HCT116 (cell line): ENCODE data around the gene LKAAEAR1. TPM values are rescaled to one million over a fixed set of nuclear protein-coding genes. Genes with fewer than 3 reads are reported as not detected.

Source experiments
- ATAC-seq: fragments of 200-7000 bp; cut with Tn5 transposase; 2 replicates; pipeline ENCODE4 v1.9.1; 2020; ENCODE audit warnings: mild to moderate bottlenecking, moderate library complexity
- BruUV-seq: library from RNA; stranded (reverse); fragments of 400-500 nt; replicated peaks from 2 replicates; lab custom pipeline; 2021; lab: Mats Ljungman, UMichigan
- CTCF ChIA-PET: fragments of 300-600 bp; sonication (Branson Sonifier 250); formaldehyde crosslinking; loops from one replicate; lab custom pipeline; 2021; ENCODE audit warnings: antibody characterized with exemption; lab: Charles Lee
- POLR2A ChIA-PET: fragments of 300-600, 350-600 bp; sonication (Branson Sonifier 250); formaldehyde crosslinking; loops from one replicate; lab custom pipeline; 2021; ENCODE audit warnings: antibody characterized with exemption; lab: Charles Lee
- RAD21 ChIA-PET, 2 experiments: fragments of 300-600 bp; sonication (Branson Sonifier 250); formaldehyde crosslinking; loops; one replicate each; lab custom pipeline; 2023; ENCODE audit warnings: low total read pairs in 2 of 2; ENCODE audit not compliant: uncharacterized antibody in 2 of 2, unreplicated experiment in 2 of 2, low non-redundant PET in 1 of 2; lab: Charles Lee
- DNase-seq: peaks from one replicate; pipeline ENCODE4 v3.0.0-alpha.2; 2010; ENCODE audit warnings: low read depth, low spot score
- H2AFZ ChIP-seq: fragments of 200-600 bp; shearing (Covaris generic), sonication (generic); 2 replicates; pipeline ENCODE4 v1.6.1; 2017; ENCODE audit warnings: low read depth, mixed run types, mixed read lengths, antibody characterized with exemption, low read length; ENCODE audit not compliant: poor library complexity, severe bottlenecking
- H3K27ac ChIP-seq: 2 replicates; pipeline ENCODE4 v1.5.1; 2012; ENCODE audit warnings: low read depth, low read length
- H3K27me3 ChIP-seq: fragments of 200-600 bp; sonication (generic); 2 replicates; pipeline ENCODE4 v1.6.1; 2016; ENCODE audit warnings: mixed run types, low read length, mixed read lengths; ENCODE audit not compliant: insufficient read depth
- H3K36me3 ChIP-seq, 2 experiments: fragments of 200-500 bp in 1 of 2; fragments of 200-600 bp in 1 of 2; sonication (Bioruptor generic) in 1 of 2; sonication (generic) in 1 of 2; 2 replicates each; pipeline versions ENCODE4 v1.5.1 to v1.6.1; 2014 to 2016; ENCODE audit warnings: low read length in 2 of 2, inconsistent platforms in 1 of 2, mixed read lengths in 1 of 2, mixed run types in 1 of 2; ENCODE audit not compliant: insufficient read depth in 2 of 2, control insufficient read depth in 1 of 2
- H3K4me1 ChIP-seq, 2 experiments: fragments of 200-600 bp in 1 of 2; sonication (generic) in 1 of 2; 2 replicates each; pipeline versions ENCODE4 v1.5.1 to v1.6.1; 2012 to 2017; ENCODE audit warnings: low read length in 2 of 2, inconsistent platforms in 1 of 2, mild to moderate bottlenecking in 1 of 2, mixed read lengths in 1 of 2, mixed run types in 1 of 2, moderate library complexity in 1 of 2; ENCODE audit not compliant: insufficient read depth in 2 of 2, control insufficient read depth in 1 of 2
- H3K4me2 ChIP-seq: fragments of 200-600 bp; sonication (generic); 2 replicates; pipeline ENCODE4 v1.6.1; 2017; ENCODE audit warnings: mixed run types, low read length, mixed read lengths
- H3K4me3 ChIP-seq, 2 experiments: fragments of 200-600 bp in 1 of 2; sonication (generic) in 1 of 2; replicated peaks in 1 of 2; 2 replicates each; pipeline ENCODE4 v1.5.1; 2011 to 2016; ENCODE audit warnings: low read length in 2 of 2, control low read depth in 1 of 2, low read depth in 1 of 2, mild to moderate bottlenecking in 1 of 2, mixed read lengths in 1 of 2, mixed run types in 1 of 2
- H3K79me2 ChIP-seq: fragments of 200-600 bp; sonication (generic); 2 replicates; pipeline ENCODE4 v1.6.1; 2017; ENCODE audit warnings: mild to moderate bottlenecking, mixed run types, low read length, moderate library complexity, mixed read lengths; ENCODE audit not compliant: insufficient read depth
- H3K9ac ChIP-seq: fragments of 200-600 bp; sonication (generic); 2 replicates; pipeline ENCODE4 v1.6.1; 2016; ENCODE audit warnings: low read length, mixed read lengths
- H3K9me2 ChIP-seq: fragments of 200-600 bp; sonication (generic), shearing (Covaris generic); 2 replicates; pipeline ENCODE4 v1.6.1; 2017; ENCODE audit warnings: mixed run types, mild to moderate bottlenecking, moderate library complexity; ENCODE audit not compliant: insufficient read depth
- H3K9me3 ChIP-seq, 2 experiments: fragments of 200-500 bp in 1 of 2; fragments of 200-600 bp in 1 of 2; sonication (Bioruptor generic) in 1 of 2; sonication (generic) in 1 of 2; 2 replicates each; pipeline ENCODE4 v1.6.1; 2014 to 2017; ENCODE audit warnings: low read length in 2 of 2, mixed read lengths in 2 of 2, inconsistent platforms in 1 of 2, low read depth in 1 of 2, mild to moderate bottlenecking in 1 of 2, mixed run types in 1 of 2, moderate library complexity in 1 of 2; ENCODE audit not compliant: control insufficient read depth in 1 of 2, insufficient read depth in 1 of 2
- H4K20me1 ChIP-seq: fragments of 200-600 bp; sonication (generic), shearing (Covaris generic); 2 replicates; pipeline ENCODE4 v1.6.1; 2017; ENCODE audit warnings: mixed run types, mild to moderate bottlenecking, moderate library complexity; ENCODE audit not compliant: insufficient read depth
- CBX3 ChIP-seq: IDR thresholded peaks from 2 replicates; pipeline ENCODE4 v1.6.1; 2012; ENCODE audit warnings: low read depth
- CEBPB ChIP-seq: IDR thresholded peaks from 2 replicates; pipeline ENCODE4 v1.6.1; 2012; ENCODE audit warnings: low read depth
- CTCF ChIP-seq, 3 experiments: fragments of 200-600 bp in 1 of 3; sonication (generic) in 1 of 3; IDR thresholded peaks in 2 of 3; conservative IDR thresholded peaks in 1 of 3; 2 replicates each; pipeline ENCODE4 v1.5.1; 2012 to 2017; ENCODE audit warnings: low read depth in 2 of 3, low read length in 2 of 3, antibody characterized with exemption in 1 of 3, borderline replicate concordance in 1 of 3, control low read depth in 1 of 3, mild to moderate bottlenecking in 1 of 3, mixed read lengths in 1 of 3, mixed run types in 1 of 3, moderate library complexity in 1 of 3; ENCODE audit not compliant: insufficient read depth in 1 of 3
- EZH2phosphoT487 ChIP-seq: fragments of 200-600 bp; IDR thresholded peaks from 2 replicates; pipeline ENCODE4 v1.6.1; 2018; ENCODE audit warnings: antibody characterized with exemption, borderline replicate concordance
- MAX ChIP-seq: IDR thresholded peaks from 2 replicates; pipeline ENCODE4 v1.6.1; 2012
- POLR2A ChIP-seq: IDR thresholded peaks from 2 replicates; pipeline ENCODE4 v1.7.0; 2011; ENCODE audit warnings: borderline replicate concordance; ENCODE audit not compliant: insufficient read depth, insufficient read length; ENCODE audit errors: extremely low read depth
- POLR2AphosphoS5 ChIP-seq: IDR thresholded peaks from 2 replicates; pipeline ENCODE4 v1.6.1; 2011; ENCODE audit warnings: mild to moderate bottlenecking, low read depth, low read length, moderate library complexity
- REST ChIP-seq: IDR thresholded peaks from 2 replicates; pipeline ENCODE4 v1.6.1; 2012; ENCODE audit warnings: low read depth
- SIN3A ChIP-seq: IDR thresholded peaks from 2 replicates; pipeline ENCODE4 v1.6.1; 2012; ENCODE audit warnings: low read depth
- TCF7L2 ChIP-seq: IDR thresholded peaks from 2 replicates; pipeline ENCODE4 v1.7.0; 2011; ENCODE audit warnings: borderline replicate concordance, inconsistent platforms; ENCODE audit not compliant: insufficient read depth, insufficient read length; ENCODE audit errors: extremely low read depth
- intact Hi-C: fragments of 100-400 bp; cut with micrococcal nuclease; formaldehyde crosslinking; loops from 2 replicates; pipeline ENCODE4 v1.10.0; 2022
- total RNA-seq: library from RNA; stranded (reverse); gene quantifications from one replicate; pipeline ENCODE4 v1.2.1, GENCODE V29; 2021; ENCODE audit not compliant: unreplicated experiment

LKAAEAR1 gene
- total RNA-seq, 1 experiment from 2014 or later, result not detected

- no peak for DNase-seq
- ChIA-PET RAD21 (no interaction called here), CTCF (interaction anchor here (1.0 to 5.1 kb wide), 5 partner anchors 14 to 503 kb away, joined by 3 to 35 read pairs (median 14); partner anchors contain the start of gene PRPF6)
- no TSS peak for BruUV-seq
- Histone ChIP-seq H3K27me3 (no peaks in the 10 kb centered on the region), H2AFZ (no peak overlapping the region), H3K36me3 (no peaks in the 10 kb centered on the region)
- TF ChIP-seq CBX3 (no peak), CTCF (IDR thresholded peaks at IDR 0.05 in 2 of 3, conservative IDR thresholded peaks at IDR 0.05 in 1 of 3; ENCODE audit: borderline replicate concordance in 1 of 3, insufficient read depth in 1 of 3, low read depth in 2 of 3, low read length in 2 of 3) (no peak), SIN3A (no peak), CEBPB (no peak), POLR2A (no peak), EZH2phosphoT487 (no peak), REST (no peak), TCF7L2 (no peak), POLR2AphosphoS5 (no peak), MAX (no peak)
- TF ChIP-seq, all 23 proteins: peak for 0
- Histone ChIP-seq H3K9me3 (no peaks in the 10 kb centered on the region), H3K4me2 (no peak overlapping the region), H3K27ac (no peak overlapping the region), H3K4me1 (peaks cover 16 to 34% of the 10 kb centered on the region in 2 experiments), H3K9me2 (no peaks in the 10 kb centered on the region), H3K4me3 (no peak overlapping the region), H3K9ac (no peak overlapping the region), H3K79me2 (no peaks in the 10 kb centered on the region), H4K20me1 (no peaks in the 10 kb centered on the region)
- intact Hi-C loops, result no loop called here
- no peak for ATAC-seq
- POLR2A ChIA-PET, result no interaction called here
Observed at GRCh38 chr20:64040231-64041039, 43.8 kb downstream of the LKAAEAR1 start.
